Activated CD4-positive, alpha-beta memory T cell treated with anti-CD3 and anti-CD28 coated beads, Interleukin-2, amount 10 ng/mL, durations not matched to agents 7 days and 5 days (primary cell): ENCODE measurements around the gene PSMC2. TPM values are rescaled to one million over a fixed set of nuclear protein-coding genes. Genes with fewer than 3 reads are reported as not detected.
"Not testable (repeated sequence)": the region's sequence is repeated elsewhere in the genome, so short reads cannot be mapped to it uniquely, and the experiment has no call there.

Source experiments
- CTCF ChIA-PET: fragments of 350-600 bp; sonication (Branson Sonifier 250); formaldehyde crosslinking; loops from one replicate; lab custom pipeline; 2021; ENCODE audit warnings: antibody characterized with exemption, inconsistent platforms; lab: Charles Lee
- POLR2A ChIA-PET: fragments of 350-600 bp; sonication (Branson Sonifier 250); formaldehyde crosslinking; loops from one replicate; lab custom pipeline; 2021; ENCODE audit warnings: antibody characterized with exemption; lab: Charles Lee
- DNase-seq: peaks from one replicate; pipeline ENCODE4 v3.0.0-alpha.2; 2020
- H3K27ac Mint-ChIP-seq: one replicate; pipeline ENCODE4 v1.8.0; 2021; ENCODE audit warnings: mild to moderate bottlenecking, mixed read lengths
- H3K27me3 Mint-ChIP-seq: one replicate; pipeline ENCODE4 v1.8.0; 2021; ENCODE audit warnings: mixed read lengths
- H3K36me3 Mint-ChIP-seq: one replicate; pipeline ENCODE4 v1.8.0; 2021; ENCODE audit warnings: low read depth, mixed read lengths
- H3K4me1 Mint-ChIP-seq: one replicate; pipeline ENCODE4 v1.8.0; 2021; ENCODE audit warnings: mixed read lengths
- H3K4me3 Mint-ChIP-seq: one replicate; pipeline ENCODE4 v1.8.0; 2021; ENCODE audit warnings: mild to moderate bottlenecking, mixed read lengths
- H3K9me3 Mint-ChIP-seq: one replicate; pipeline ENCODE4 v1.8.0; 2021; ENCODE audit warnings: mixed read lengths
- total RNA-seq, 2 experiments: library from RNA; stranded (reverse); gene quantifications; one replicate each; pipeline ENCODE4 v1.2.3, GENCODE V29; 2021

Gene PSMC2
- total RNA-seq, 2 experiments from 2014 or later: 142 to 149 TPM

GRCh38 chr7:103381280-103382031, 34.0 kb downstream of the PSMC2 start:
- ChIA-PET POLR2A (no interaction called here), CTCF (no interaction called here)
- H3K4me1 Mint-ChIP-seq: no peaks in the 10 kb centered on the region
- H3K27me3 Mint-ChIP-seq: peaks cover 16% of the 10 kb centered on the region
- H3K36me3 Mint-ChIP-seq: no peaks in the 10 kb centered on the region
- no peak overlapping the region for H3K4me3 Mint-ChIP-seq
- no peaks in the 10 kb centered on the region for H3K9me3 Mint-ChIP-seq
- no peak overlapping the region for H3K27ac Mint-ChIP-seq
- DNase-seq: no peak

- peaks cover 18% of the 10 kb centered on the region for H3K27me3 Mint-ChIP-seq
- CTCF ChIA-PET: no interaction called here
- H3K4me1 Mint-ChIP-seq: no peaks in the 10 kb centered on the region
- no peak overlapping the region for H3K27ac Mint-ChIP-seq
- no peaks in the 10 kb centered on the region for H3K36me3 Mint-ChIP-seq
- no peak overlapping the region for H3K4me3 Mint-ChIP-seq
- DNase-seq: no peak
- no peaks in the 10 kb centered on the region for H3K9me3 Mint-ChIP-seq
- POLR2A ChIA-PET: no interaction called here
These were observed 34.6 kb downstream of the PSMC2 start for GRCh38 chr7:103382032-103382402.

GRCh38 chr7:103387242-103387641, 39.8 kb downstream of the PSMC2 start:
- peaks cover 13% of the 10 kb centered on the region for H3K27me3 Mint-ChIP-seq
- CTCF ChIA-PET: no interaction called here

GRCh38 chr7:103388469-103389140, 41.2 kb downstream of the PSMC2 start:
- CTCF ChIA-PET: no interaction called here
- Mint-ChIP-seq H3K4me1 (no peaks in the 10 kb centered on the region), H3K36me3 (no peaks in the 10 kb centered on the region), H3K9me3 (no peaks in the 10 kb centered on the region), H3K4me3 (no peak overlapping the region), H3K27me3 (peaks cover 13% of the 10 kb centered on the region), H3K27ac (no peak overlapping the region)
- POLR2A ChIA-PET: no interaction called here
- DNase-seq: no peak

More at GRCh38 chr7:103387242-103387641, 39.8 kb downstream of the PSMC2 start:
- POLR2A ChIA-PET: no interaction called here
- Mint-ChIP-seq H3K9me3 (no peaks in the 10 kb centered on the region), H3K27ac (no peak overlapping the region), H3K4me3 (no peak overlapping the region), H3K36me3 (no peaks in the 10 kb centered on the region), H3K4me1 (no peaks in the 10 kb centered on the region)
- DNase-seq: no peak

GRCh38 chr7:103389263-103389662, 41.8 kb downstream of the PSMC2 start:
- H3K27ac Mint-ChIP-seq: no peak overlapping the region

GRCh38 chr7:103391150-103391549, 43.7 kb downstream of the PSMC2 start:
- CTCF ChIA-PET: no interaction called here

More at GRCh38 chr7:103389263-103389662, 41.8 kb downstream of the PSMC2 start:
- Mint-ChIP-seq H3K9me3 (no peaks in the 10 kb centered on the region), H3K4me3 (no peak overlapping the region), H3K27me3 (peaks cover 13% of the 10 kb centered on the region), H3K36me3 (no peaks in the 10 kb centered on the region), H3K4me1 (no peaks in the 10 kb centered on the region)
- CTCF ChIA-PET: no interaction called here
- no peak for DNase-seq
- POLR2A ChIA-PET: no interaction called here

GRCh38 chr7:103391976-103392375, 44.5 kb downstream of the PSMC2 start:
- no peaks in the 10 kb centered on the region for H3K9me3 Mint-ChIP-seq
- H3K27ac Mint-ChIP-seq: no peak overlapping the region
- no peak overlapping the region for H3K4me3 Mint-ChIP-seq
- no peak for DNase-seq
- CTCF ChIA-PET: no interaction called here
- no peaks in the 10 kb centered on the region for H3K4me1 Mint-ChIP-seq
- H3K36me3 Mint-ChIP-seq: no peaks in the 10 kb centered on the region
- peaks cover 11% of the 10 kb centered on the region for H3K27me3 Mint-ChIP-seq
- POLR2A ChIA-PET: no interaction called here

More at GRCh38 chr7:103391150-103391549, 43.7 kb downstream of the PSMC2 start:
- Mint-ChIP-seq H3K9me3 (no peaks in the 10 kb centered on the region), H3K27ac (no peak overlapping the region), H3K36me3 (no peaks in the 10 kb centered on the region), H3K4me3 (no peak overlapping the region), H3K4me1 (no peaks in the 10 kb centered on the region), H3K27me3 (peaks cover 13% of the 10 kb centered on the region)
- no peak for DNase-seq
- POLR2A ChIA-PET: no interaction called here

- no peaks in the 10 kb centered on the region for H3K4me1 Mint-ChIP-seq
- H3K36me3 Mint-ChIP-seq: no peaks in the 10 kb centered on the region
- ChIA-PET POLR2A (no interaction called here), CTCF (no interaction called here)
- no peaks in the 10 kb centered on the region for H3K9me3 Mint-ChIP-seq
- H3K27ac Mint-ChIP-seq: no peak overlapping the region
- DNase-seq: no peak
- no peak overlapping the region for H3K4me3 Mint-ChIP-seq
- H3K27me3 Mint-ChIP-seq: peaks cover 13% of the 10 kb centered on the region
These were observed 47.1 kb downstream of the PSMC2 start for GRCh38 chr7:103394566-103394965.

GRCh38 chr7:103395071-103395470, 47.6 kb downstream of the PSMC2 start:
- H3K27me3 Mint-ChIP-seq: peaks cover 11% of the 10 kb centered on the region

GRCh38 chr7:103396471-103396870, 49.0 kb downstream of the PSMC2 start:
- ChIA-PET POLR2A (no interaction called here), CTCF (no interaction called here)
- Mint-ChIP-seq H3K4me1 (no peaks in the 10 kb centered on the region), H3K4me3 (no peak overlapping the region), H3K27ac (no peak overlapping the region), H3K9me3 (no peaks in the 10 kb centered on the region), H3K36me3 (no peaks in the 10 kb centered on the region), H3K27me3 (peaks cover 12% of the 10 kb centered on the region)
- DNase-seq: no peak

More at GRCh38 chr7:103395071-103395470, 47.6 kb downstream of the PSMC2 start:
- no peak for DNase-seq
- ChIA-PET CTCF (no interaction called here), POLR2A (no interaction called here)
- no peak overlapping the region for H3K4me3 Mint-ChIP-seq
- H3K9me3 Mint-ChIP-seq: no peaks in the 10 kb centered on the region
- no peaks in the 10 kb centered on the region for H3K4me1 Mint-ChIP-seq
- H3K36me3 Mint-ChIP-seq: no peaks in the 10 kb centered on the region
- no peak overlapping the region for H3K27ac Mint-ChIP-seq

GRCh38 chr7:103398483-103399127, 51.2 kb downstream of the PSMC2 start:
- no peak overlapping the region for H3K27ac Mint-ChIP-seq
- H3K36me3 Mint-ChIP-seq: no peaks in the 10 kb centered on the region
- peaks cover 2% of the 10 kb centered on the region for H3K4me1 Mint-ChIP-seq
- H3K9me3 Mint-ChIP-seq: no peaks in the 10 kb centered on the region
- no peak overlapping the region for H3K4me3 Mint-ChIP-seq
- peaks cover 28% of the 10 kb centered on the region for H3K27me3 Mint-ChIP-seq
- no peak for DNase-seq
- ChIA-PET CTCF (no interaction called here), POLR2A (no interaction called here)

- DNase-seq, CTCF ChIA-PET, H3K36me3 Mint-ChIP-seq, H3K9me3 Mint-ChIP-seq, H3K4me3 Mint-ChIP-seq, H3K27ac Mint-ChIP-seq, POLR2A ChIA-PET, H3K4me1 Mint-ChIP-seq: not testable (repeated sequence)
- H3K27me3 Mint-ChIP-seq: peaks cover 34% of the 10 kb centered on the region
These were observed 52.2 kb downstream of the PSMC2 start for GRCh38 chr7:103399687-103400086.
